A673 (cell line): ENCODE data around the gene PLXDC2. TPM values are rescaled to one million over a fixed set of nuclear protein-coding genes. Genes with fewer than 3 reads are reported as not detected.
A peak's percentile ranks its signal among the peaks of the same experiment; 100 is the strongest.

Experiments used
- BruUV-seq: library from RNA; stranded (reverse); fragments of 400-500 nt; replicated peaks from 2 replicates; lab custom pipeline; 2021; lab: Mats Ljungman, UMichigan
- CTCF ChIA-PET: fragments of 300-600 bp; sonication (Branson Sonifier 250); formaldehyde crosslinking; loops from one replicate; lab custom pipeline; 2022; ENCODE audit warnings: antibody characterized with exemption; lab: Charles Lee
- POLR2A ChIA-PET: fragments of 300-600 bp; sonication (Branson Sonifier 250); formaldehyde crosslinking; loops from one replicate; lab custom pipeline; 2022; ENCODE audit warnings: antibody characterized with exemption; ENCODE audit not compliant: low non-redundant PET; lab: Charles Lee
- DNase-seq: peaks from one replicate; pipeline ENCODE4 v3.0.0-alpha.2; 2015; ENCODE audit warnings: low spot score
- H3K27ac ChIP-seq: fragments of 200-600 bp; sonication (generic); 2 replicates; pipeline ENCODE4 v1.5.1; 2016; ENCODE audit warnings: mixed run types, low read depth, mild to moderate bottlenecking, mixed read lengths, antibody characterized with exemption, low read length; ENCODE audit not compliant: poor library complexity, severe bottlenecking
- H3K27me3 ChIP-seq: fragments of 200-600 bp; sonication (generic); replicated peaks from 2 replicates; pipeline ENCODE4 v1.6.1; 2017; ENCODE audit warnings: mixed run types, low read depth, mild to moderate bottlenecking, mixed read lengths, antibody characterized with exemption, low read length; ENCODE audit not compliant: insufficient read depth, poor library complexity
- H3K36me3 ChIP-seq: fragments of 200-600 bp; sonication (generic); 2 replicates; pipeline ENCODE4 v1.6.1; 2016; ENCODE audit warnings: mixed run types, mild to moderate bottlenecking, mixed read lengths, antibody characterized with exemption, low read length; ENCODE audit not compliant: insufficient read depth, poor library complexity, severe bottlenecking
- H3K4me1 ChIP-seq: fragments of 200-600 bp; sonication (generic); 2 replicates; pipeline ENCODE4 v1.6.1; 2017; ENCODE audit warnings: mixed run types, mild to moderate bottlenecking, mixed read lengths, antibody characterized with exemption, low read length; ENCODE audit not compliant: insufficient read depth, poor library complexity, severe bottlenecking
- H3K4me3 ChIP-seq: fragments of 200-600 bp; sonication (generic); 2 replicates; pipeline ENCODE4 v1.5.1; 2016; ENCODE audit warnings: low read depth, mixed run types, mild to moderate bottlenecking, mixed read lengths, low read length; ENCODE audit not compliant: poor library complexity, severe bottlenecking
- H3K9me3 ChIP-seq: fragments of 200-600 bp; sonication (generic); 2 replicates; pipeline ENCODE4 v1.6.1; 2016; ENCODE audit warnings: mixed run types, low read depth, mild to moderate bottlenecking, mixed read lengths, antibody characterized with exemption, low read length; ENCODE audit not compliant: poor library complexity, severe bottlenecking
- EZH2 ChIP-seq: fragments of 200-600 bp; sonication (generic); IDR thresholded peaks from 2 replicates; pipeline ENCODE4 v1.6.1; 2017; ENCODE audit warnings: borderline replicate concordance, low read depth, mild to moderate bottlenecking, mixed read lengths, antibody characterized with exemption, low read length; ENCODE audit not compliant: poor library complexity, severe bottlenecking
- intact Hi-C: fragments of 100-400 bp; cut with micrococcal nuclease; formaldehyde crosslinking; loops from one replicate; pipeline ENCODE4 v1.10.0; 2022; ENCODE audit not compliant: unreplicated experiment
- total RNA-seq: library from RNA; stranded (reverse); gene quantifications from 2 replicates; pipeline ENCODE4 v1.2.3, GENCODE V29; 2021
- TF ChIP-seq, protein P1 (sequence below): fragments of 300-800, 200-600 bp; sonication (generic); conservative IDR thresholded peaks from 2 replicates; pipeline ENCODE4 v1.5.1; 2017; ENCODE audit warnings: low read depth, mild to moderate bottlenecking, antibody characterized with exemption, low read length, moderate library complexity, mixed read lengths

The PLXDC2 gene
- total RNA-seq, 1 experiment from 2014 or later, result 74.8 TPM

DNA sequence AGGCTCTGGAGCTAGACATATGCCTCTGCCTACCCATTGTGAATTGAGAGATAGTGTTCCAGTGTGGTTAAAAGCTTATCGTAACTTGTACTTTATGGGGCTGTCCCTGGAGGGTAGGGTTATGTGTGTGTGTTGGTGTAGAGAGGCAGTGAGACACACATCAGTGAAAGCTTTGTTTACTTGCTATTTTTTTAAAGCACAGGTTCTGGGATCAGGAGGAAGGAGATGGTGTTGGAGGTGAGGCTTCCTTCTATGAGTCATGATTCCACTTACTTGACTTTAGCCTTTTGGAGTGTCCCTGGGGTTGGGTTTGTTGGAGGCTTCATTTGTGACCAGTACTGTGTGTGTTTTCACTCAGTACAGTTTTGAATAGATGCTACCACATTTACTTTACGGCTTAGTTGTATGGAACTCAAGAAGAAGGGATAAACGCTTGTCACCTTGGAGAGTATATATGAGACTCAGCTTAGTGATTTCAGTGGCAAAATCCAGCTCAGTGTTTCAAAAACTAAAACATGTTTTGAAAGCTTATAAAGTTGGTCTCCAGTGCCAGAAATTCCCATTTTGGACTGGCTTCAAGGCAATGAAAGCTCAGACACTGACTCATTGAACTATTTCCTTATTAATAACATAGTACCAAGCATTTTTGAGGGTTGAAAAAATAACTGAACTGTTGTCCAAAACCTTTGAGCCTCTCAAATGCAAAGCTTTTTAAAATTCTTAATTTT lies 106.2 kb downstream of the PLXDC2 start:
- H3K27me3 ChIP-seq, result no peaks in the 10 kb centered on the region
- peak overlapping the region; percentile 65 for H3K27ac ChIP-seq
- intact Hi-C loops, result no loop called here
- POLR2A ChIA-PET, result interaction anchor here (0.6 to 0.7 kb wide), 2 partner anchors 18 to 1164 kb away, joined by 3 read pairs; no protein-coding TSS in a partner anchor
- CTCF ChIA-PET, result no interaction called here
- DNase-seq, result peak; percentile 58
- no peaks in the 10 kb centered on the region for H3K9me3 ChIP-seq
- H3K4me3 ChIP-seq, result no peak overlapping the region
- TF ChIP-seq EZH2, result no peak
- TF ChIP-seq, protein P1, sequence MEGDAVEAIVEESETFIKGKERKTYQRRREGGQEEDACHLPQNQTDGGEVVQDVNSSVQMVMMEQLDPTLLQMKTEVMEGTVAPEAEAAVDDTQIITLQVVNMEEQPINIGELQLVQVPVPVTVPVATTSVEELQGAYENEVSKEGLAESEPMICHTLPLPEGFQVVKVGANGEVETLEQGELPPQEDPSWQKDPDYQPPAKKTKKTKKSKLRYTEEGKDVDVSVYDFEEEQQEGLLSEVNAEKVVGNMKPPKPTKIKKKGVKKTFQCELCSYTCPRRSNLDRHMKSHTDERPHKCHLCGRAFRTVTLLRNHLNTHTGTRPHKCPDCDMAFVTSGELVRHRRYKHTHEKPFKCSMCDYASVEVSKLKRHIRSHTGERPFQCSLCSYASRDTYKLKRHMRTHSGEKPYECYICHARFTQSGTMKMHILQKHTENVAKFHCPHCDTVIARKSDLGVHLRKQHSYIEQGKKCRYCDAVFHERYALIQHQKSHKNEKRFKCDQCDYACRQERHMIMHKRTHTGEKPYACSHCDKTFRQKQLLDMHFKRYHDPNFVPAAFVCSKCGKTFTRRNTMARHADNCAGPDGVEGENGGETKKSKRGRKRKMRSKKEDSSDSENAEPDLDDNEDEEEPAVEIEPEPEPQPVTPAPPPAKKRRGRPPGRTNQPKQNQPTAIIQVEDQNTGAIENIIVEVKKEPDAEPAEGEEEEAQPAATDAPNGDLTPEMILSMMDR, result no peak
- no TSS peak for BruUV-seq
- H3K4me1 ChIP-seq, result peaks cover 53% of the 10 kb centered on the region
- H3K36me3 ChIP-seq, result no peaks in the 10 kb centered on the region

DNA sequence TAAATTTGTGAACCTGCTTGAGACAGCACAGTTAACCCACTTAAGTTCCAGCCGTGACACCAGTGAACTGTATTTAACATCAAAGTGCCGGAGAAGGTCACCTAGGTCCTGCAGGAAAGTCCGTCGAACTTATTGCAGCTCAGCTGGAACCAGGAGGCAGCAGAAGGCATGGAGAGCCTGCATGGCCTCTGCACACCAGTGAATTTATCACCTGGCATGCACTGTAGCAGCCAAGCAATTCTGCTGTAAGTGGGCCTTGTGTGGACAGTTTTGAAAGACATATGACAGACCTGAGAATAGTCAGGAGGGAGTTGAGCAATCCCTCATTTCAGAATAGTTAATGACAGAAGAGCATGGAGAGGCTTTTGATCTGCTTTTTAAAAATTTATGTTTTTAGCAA lies 108.8 kb downstream of the PLXDC2 start:
- no TSS peak for BruUV-seq
- ChIA-PET POLR2A (no interaction called here), CTCF (no interaction called here)
- no peaks in the 10 kb centered on the region for H3K9me3 ChIP-seq
- TF ChIP-seq, protein P1, result no peak
- TF ChIP-seq EZH2, result no peak
- H3K4me3 ChIP-seq, result no peak overlapping the region
- no peak for DNase-seq
- no peak overlapping the region for H3K27ac ChIP-seq
- no peaks in the 10 kb centered on the region for H3K36me3 ChIP-seq
- no peaks in the 10 kb centered on the region for H3K27me3 ChIP-seq
- intact Hi-C loops, result no loop called here
- peaks cover 45% of the 10 kb centered on the region for H3K4me1 ChIP-seq

DNA sequence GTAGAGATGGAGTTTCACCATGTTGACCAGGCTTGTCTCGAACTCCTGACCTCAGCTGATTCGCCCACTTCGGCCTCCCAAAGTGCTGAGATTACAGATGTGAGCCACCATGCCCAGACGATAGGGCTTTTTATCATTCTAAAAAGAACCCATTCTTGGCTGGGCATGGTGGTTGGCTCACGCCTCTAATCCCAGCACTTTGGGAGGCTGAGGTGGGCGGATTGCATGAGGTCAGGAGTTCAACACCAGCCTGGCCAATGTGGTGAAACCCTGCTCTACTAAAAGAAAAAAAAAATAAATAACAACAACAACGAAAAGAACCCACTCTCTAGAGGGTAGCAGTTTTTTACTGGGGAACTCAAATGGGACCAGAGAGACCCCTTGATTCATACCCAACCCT lies 112.7 kb downstream of the PLXDC2 start:
- no TSS peak for BruUV-seq
- Histone ChIP-seq H3K27me3 (no peaks in the 10 kb centered on the region), H3K4me3 (no peak overlapping the region), H3K9me3 (no peaks in the 10 kb centered on the region), H3K27ac (peak overlapping the region; percentile 18), H3K4me1 (peaks cover 41% of the 10 kb centered on the region), H3K36me3 (no peaks in the 10 kb centered on the region)
- TF ChIP-seq, protein P1, result no peak
- TF ChIP-seq EZH2, result no peak
- intact Hi-C loops, result no loop called here
- CTCF ChIA-PET, result no interaction called here
- no peak for DNase-seq
- POLR2A ChIA-PET, result interaction anchor here (0.5 kb wide), 1 partner anchor 563 kb away, joined by 5 read pairs; no protein-coding TSS in a partner anchor
